ENCODE measurements around the gene NSRP1. TPM values are rescaled to one million over a fixed set of nuclear protein-coding genes. Genes with fewer than 3 reads are reported as not detected.
"Not testable (repeated sequence)": the region's sequence is repeated elsewhere in the genome, so short reads cannot be mapped to it uniquely, and the experiment has no call there.

The NSRP1 gene
- total and polyA plus RNA-seq, 4 donors, result 22.3 to 33.5 (median 23.8) TPM

DNA sequence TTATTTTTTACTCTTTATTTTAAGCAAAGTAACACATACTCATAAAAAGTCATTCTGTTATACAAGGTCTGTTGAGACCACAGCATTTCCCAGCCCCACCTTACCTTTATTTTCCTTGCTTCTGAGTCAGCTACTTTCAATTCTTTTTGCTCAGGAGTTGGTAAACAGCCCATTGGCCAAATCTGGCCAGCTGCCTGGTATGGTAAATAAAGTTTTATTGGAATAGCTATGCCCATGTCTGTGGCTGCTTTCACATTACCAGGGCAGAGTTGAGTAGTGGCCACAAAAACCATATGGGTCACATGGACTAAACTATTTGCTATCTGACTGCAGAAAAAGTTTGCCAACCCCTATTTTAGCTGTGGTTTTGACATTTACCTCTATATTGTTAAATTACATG lies 3.4 kb upstream of the NSRP1 start:
- Histone ChIP-seq H3K36me3 (ENCODE audit: control insufficient read depth in 4 of 4, insufficient read depth in 4 of 4, low read length in 4 of 4) (no peaks in the 10 kb centered on the region), H3K9ac (ENCODE audit: insufficient read depth in 1 of 2, low read length in 2 of 2) (no peak overlapping the region), H3K27ac (ENCODE audit: low read depth in 1 of 2, low read length in 1 of 2) (no peak overlapping the region), H3K27me3 (ENCODE audit: control insufficient read depth in 3 of 3, insufficient read depth in 3 of 3, low read length in 2 of 3) (peaks cover 0 to 3% (median 0%) of the 10 kb centered on the region in 3 donors), H3K9me3 (ENCODE audit: control insufficient read depth in 4 of 4, insufficient read depth in 3 of 4, low read length in 3 of 4) (no peaks in the 10 kb centered on the region), H3K4me1 (ENCODE audit: control insufficient read depth in 5 of 5, insufficient read depth in 5 of 5, low read length in 5 of 5) (peaks cover 0 to 5% (median 0%) of the 10 kb centered on the region in 5 donors), H3K4me3 (no peak overlapping the region)
- TF ChIP-seq, protein P1, sequence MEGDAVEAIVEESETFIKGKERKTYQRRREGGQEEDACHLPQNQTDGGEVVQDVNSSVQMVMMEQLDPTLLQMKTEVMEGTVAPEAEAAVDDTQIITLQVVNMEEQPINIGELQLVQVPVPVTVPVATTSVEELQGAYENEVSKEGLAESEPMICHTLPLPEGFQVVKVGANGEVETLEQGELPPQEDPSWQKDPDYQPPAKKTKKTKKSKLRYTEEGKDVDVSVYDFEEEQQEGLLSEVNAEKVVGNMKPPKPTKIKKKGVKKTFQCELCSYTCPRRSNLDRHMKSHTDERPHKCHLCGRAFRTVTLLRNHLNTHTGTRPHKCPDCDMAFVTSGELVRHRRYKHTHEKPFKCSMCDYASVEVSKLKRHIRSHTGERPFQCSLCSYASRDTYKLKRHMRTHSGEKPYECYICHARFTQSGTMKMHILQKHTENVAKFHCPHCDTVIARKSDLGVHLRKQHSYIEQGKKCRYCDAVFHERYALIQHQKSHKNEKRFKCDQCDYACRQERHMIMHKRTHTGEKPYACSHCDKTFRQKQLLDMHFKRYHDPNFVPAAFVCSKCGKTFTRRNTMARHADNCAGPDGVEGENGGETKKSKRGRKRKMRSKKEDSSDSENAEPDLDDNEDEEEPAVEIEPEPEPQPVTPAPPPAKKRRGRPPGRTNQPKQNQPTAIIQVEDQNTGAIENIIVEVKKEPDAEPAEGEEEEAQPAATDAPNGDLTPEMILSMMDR (IDR thresholded peaks at IDR 0.05; ENCODE audit: control extremely low read depth, extremely low read depth), result no peak
- no peak for ATAC-seq (ENCODE audit: insufficient read depth, low FRiP score)
- DNase-seq, result no peak

DNA sequence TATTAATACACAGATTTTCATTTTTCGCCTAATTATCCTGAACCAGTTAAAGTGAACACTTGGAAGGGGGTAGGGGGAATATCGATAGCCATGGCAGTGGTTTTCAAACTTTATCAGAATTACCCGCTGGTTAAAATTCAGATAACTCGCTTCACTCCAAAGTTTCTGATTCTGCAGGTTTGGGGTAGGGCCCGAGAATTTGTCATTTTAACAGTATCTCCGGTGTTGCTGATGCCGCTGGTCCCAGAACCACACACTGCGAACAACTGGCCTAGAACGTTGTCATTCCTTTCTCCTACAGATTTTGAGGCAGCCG lies 313 bp upstream of the NSRP1 start:
- H3K27me3 ChIP-seq (ENCODE audit: control insufficient read depth in 3 of 3, insufficient read depth in 3 of 3, low read length in 2 of 3), result no peaks in the 10 kb centered on the region
- TF ChIP-seq, protein P1 (IDR thresholded peaks at IDR 0.05; ENCODE audit: control extremely low read depth, extremely low read depth), result no peak
- H3K27ac ChIP-seq (ENCODE audit: low read depth in 1 of 2, low read length in 1 of 2), result peak overlapping the region; percentile 97 to 99
- H3K4me1 ChIP-seq (ENCODE audit: control insufficient read depth in 5 of 5, insufficient read depth in 5 of 5, low read length in 5 of 5), result peaks cover 0 to 7% (median 0%) of the 10 kb centered on the region in 5 donors
- WGBS, 2 donors, result 9 to 11% methylated on average over 10 of the region's 10 CpGs
- no peaks in the 10 kb centered on the region for H3K9me3 ChIP-seq (ENCODE audit: control insufficient read depth in 4 of 4, insufficient read depth in 3 of 4, low read length in 3 of 4)
- H3K9ac ChIP-seq (ENCODE audit: insufficient read depth in 1 of 2, low read length in 2 of 2), result peak overlapping the region; percentile 100
- DNase-seq, result no peak
- ATAC-seq (ENCODE audit: insufficient read depth, low FRiP score), result no peak
- H3K4me3 ChIP-seq, result peak overlapping the region; percentile 63
- peaks cover 0 to 3% (median under 1%) of the 10 kb centered on the region in 4 donors for H3K36me3 ChIP-seq (ENCODE audit: control insufficient read depth in 4 of 4, insufficient read depth in 4 of 4, low read length in 4 of 4)

DNA sequence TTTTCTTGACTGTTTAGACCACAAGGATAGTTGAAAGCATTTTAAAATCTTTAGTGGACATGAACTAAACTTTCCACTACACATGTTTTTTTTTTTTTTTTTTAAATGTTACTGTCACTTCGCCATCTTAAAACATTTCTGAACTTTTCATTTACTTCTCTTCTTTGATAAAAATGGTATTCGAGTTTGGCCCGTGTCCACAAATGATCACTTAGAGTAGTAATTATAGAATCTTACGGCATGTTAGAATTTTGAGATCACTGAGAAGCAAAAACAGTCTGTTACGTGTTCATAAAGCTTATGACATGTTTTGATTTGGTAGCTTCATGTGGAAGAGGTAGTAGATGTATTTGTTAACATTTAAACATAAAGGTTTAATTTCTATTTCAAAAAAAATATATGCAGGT lies 1.1 kb downstream of the NSRP1 start:
- H3K36me3 ChIP-seq (ENCODE audit: control insufficient read depth in 4 of 4, insufficient read depth in 4 of 4, low read length in 4 of 4), result peaks cover 0 to 3% (median 1%) of the 10 kb centered on the region in 4 donors
- peaks cover 0 to 7% (median 0%) of the 10 kb centered on the region in 5 donors for H3K4me1 ChIP-seq (ENCODE audit: control insufficient read depth in 5 of 5, insufficient read depth in 5 of 5, low read length in 5 of 5)
- H3K9ac ChIP-seq (ENCODE audit: insufficient read depth in 1 of 2, low read length in 2 of 2), result peak overlapping the region; percentile 100
- no peaks in the 10 kb centered on the region for H3K9me3 ChIP-seq (ENCODE audit: control insufficient read depth in 4 of 4, insufficient read depth in 3 of 4, low read length in 3 of 4)
- no peak for ATAC-seq (ENCODE audit: insufficient read depth, low FRiP score)
- no peaks in the 10 kb centered on the region for H3K27me3 ChIP-seq (ENCODE audit: control insufficient read depth in 3 of 3, insufficient read depth in 3 of 3, low read length in 2 of 3)
- TF ChIP-seq, protein P1 (IDR thresholded peaks at IDR 0.05; ENCODE audit: control extremely low read depth, extremely low read depth), result no peak
- WGBS, 2 donors, result 41 to 50% methylated on average over 5 of the region's 5 CpGs
- H3K27ac ChIP-seq (ENCODE audit: low read depth in 1 of 2, low read length in 1 of 2), result peak overlapping the region in 1 of 2 donors; percentile 99
- peak; percentile 20 to 76 (median 72) for DNase-seq
- H3K4me3 ChIP-seq, result no peak overlapping the region

DNA sequence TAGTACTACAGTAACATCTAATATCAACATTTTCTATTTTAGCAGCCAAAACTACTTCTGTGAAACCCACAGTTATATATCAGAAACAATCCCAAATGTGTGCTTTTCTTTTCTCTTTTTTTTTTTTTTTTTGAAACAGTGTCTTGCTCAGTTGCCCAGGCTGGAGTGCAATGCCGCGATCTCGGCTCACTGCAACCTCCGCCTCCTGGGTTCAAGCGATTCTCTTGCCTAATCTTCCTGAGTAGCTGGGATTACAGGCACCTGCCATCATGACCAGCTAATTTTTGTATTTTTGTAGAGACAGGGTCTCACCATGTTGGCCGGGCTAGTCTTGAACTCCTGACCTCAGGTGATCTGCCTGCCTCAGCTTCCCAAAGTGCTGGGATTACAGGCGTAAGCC lies 2.0 kb downstream of the NSRP1 start:
- H3K36me3 ChIP-seq (ENCODE audit: control insufficient read depth in 4 of 4, insufficient read depth in 4 of 4, low read length in 4 of 4); H3K9me3 ChIP-seq (ENCODE audit: control insufficient read depth in 4 of 4, insufficient read depth in 3 of 4, low read length in 3 of 4); H3K4me1 ChIP-seq (ENCODE audit: control insufficient read depth in 5 of 5, insufficient read depth in 5 of 5, low read length in 5 of 5); H3K9ac ChIP-seq (ENCODE audit: insufficient read depth in 1 of 2, low read length in 2 of 2); H3K27ac ChIP-seq (ENCODE audit: low read depth in 1 of 2, low read length in 1 of 2); H3K27me3 ChIP-seq (ENCODE audit: control insufficient read depth in 3 of 3, insufficient read depth in 3 of 3, low read length in 2 of 3); DNase-seq; H3K4me3 ChIP-seq; ATAC-seq (ENCODE audit: insufficient read depth, low FRiP score): not testable (repeated sequence)
- WGBS, 2 donors, result 87 to 94% methylated on average over 7 of the region's 7 CpGs
